ENCODE measurements around the gene KRT12. TPM values are rescaled to one million over a fixed set of nuclear protein-coding genes. Genes with fewer than 3 reads are reported as not detected.

Gene KRT12
- total and polyA plus RNA-seq, 9 of the 15 experiments (the other 6 are each of a cell fraction or from before 2014, with no cell fraction given) = 0.18 to 7.0 (median 2.2) TPM

- TF ChIP-seq KLF1 (tag; IDR thresholded peaks at IDR 0.05) = no peak
- TF ChIP-seq ETS1 (conservative IDR thresholded peaks at IDR 0.05; ENCODE audit: control insufficient read depth, low read depth, low read length) = no peak
- no peak for TF ChIP-seq FOXM1 (IDR thresholded peaks at IDR 0.05; ENCODE audit: low read depth)
- no peak for TF ChIP-seq FOXM1 (CRISPR knock-in tag; IDR thresholded peaks at IDR 0.05; ENCODE audit: low read depth)
- TF ChIP-seq RREB1 (CRISPR knock-in tag; IDR thresholded peaks at IDR 0.05) = no peak
- TF ChIP-seq ZNF165 (CRISPR knock-in tag; IDR thresholded peaks at IDR 0.05; ENCODE audit: borderline replicate concordance) = no peak
- TF ChIP-seq HMBOX1 (IDR thresholded peaks at IDR 0.05) = no peak
- no peak for TF ChIP-seq POU5F1 (IDR thresholded peaks at IDR 0.05; ENCODE audit: borderline replicate concordance, low read depth, low read length, partially characterized antibody)
- TF ChIP-seq ZZZ3 (IDR thresholded peaks at IDR 0.05) = no peak
- TF ChIP-seq ZNF780A (CRISPR knock-in tag; IDR thresholded peaks at IDR 0.05) = no peak
Measured at GRCh38 chr17:40915721-40916256, 48.8 kb upstream of the KRT12 start (continued).
